DND-41 (cell line): ENCODE data around the gene HELB.

ENCODE experiments used
- ATAC-seq: fragments of 200-7000 bp; cut with Tn5 transposase; 3 replicates; pipeline ENCODE4 v1.9.1; 2021; ENCODE audit warnings: low read depth; ENCODE audit not compliant: insufficient read depth
- DNase-seq: peaks from one replicate; pipeline ENCODE4 v3.0.0-alpha.2; 2020
- H2AFZ ChIP-seq: 2 replicates; pipeline ENCODE4 v1.6.0; 2012; ENCODE audit warnings: low read depth, low read length
- H3K27ac ChIP-seq: 2 replicates; pipeline ENCODE4 v1.5.1; 2012; ENCODE audit warnings: low read length, inconsistent platforms
- H3K27me3 ChIP-seq: fragments of 200-600 bp; sonication (generic); 2 replicates; pipeline ENCODE4 v1.6.0; 2012; ENCODE audit warnings: low read length, mild to moderate bottlenecking, inconsistent platforms; ENCODE audit not compliant: insufficient read depth, poor library complexity
- H3K36me3 ChIP-seq: 2 replicates; pipeline ENCODE4 v1.5.1; 2012; ENCODE audit warnings: low read length, inconsistent platforms; ENCODE audit not compliant: insufficient read depth
- H3K4me1 ChIP-seq: 2 replicates; pipeline ENCODE4 v1.5.1; 2012; ENCODE audit warnings: mild to moderate bottlenecking, low read length; ENCODE audit not compliant: insufficient read depth
- H3K4me2 ChIP-seq: 2 replicates; pipeline ENCODE4 v1.6.0; 2012; ENCODE audit warnings: mild to moderate bottlenecking, moderate library complexity, low read length, inconsistent platforms; ENCODE audit not compliant: insufficient read depth
- H3K4me3 ChIP-seq, 2 experiments: fragments of 200-600 bp in 1 of 2; shearing (Covaris generic) in 1 of 2; 2 replicates each; pipeline ENCODE4 v1.5.1; 2012 to 2016; ENCODE audit warnings: inconsistent platforms in 2 of 2, low read length in 2 of 2, mild to moderate bottlenecking in 2 of 2, low read depth in 1 of 2, moderate library complexity in 1 of 2
- H3K79me2 ChIP-seq: 2 replicates; pipeline ENCODE4 v1.6.0; 2012; ENCODE audit warnings: low read length, inconsistent platforms; ENCODE audit not compliant: insufficient read depth
- H3K9ac ChIP-seq: 2 replicates; pipeline ENCODE4 v1.6.0; 2012; ENCODE audit warnings: low read depth, mild to moderate bottlenecking, inconsistent platforms, low read length, moderate library complexity
- H3K9me3 ChIP-seq: 2 replicates; pipeline ENCODE4 v1.5.1; 2012; ENCODE audit warnings: low read length, moderate library complexity, mild to moderate bottlenecking, inconsistent platforms; ENCODE audit not compliant: insufficient read depth, severe bottlenecking
- H4K20me1 ChIP-seq: 2 replicates; pipeline ENCODE4 v1.6.0; 2012; ENCODE audit warnings: low read length; ENCODE audit not compliant: insufficient read depth
- EZH2 ChIP-seq: IDR thresholded peaks from 3 replicates; pipeline ENCODE4 v1.6.1; 2012; ENCODE audit warnings: borderline replicate concordance, low read depth, mild to moderate bottlenecking, moderate library complexity, low read length, inconsistent platforms; ENCODE audit not compliant: severe bottlenecking
- TF ChIP-seq, protein P1 (sequence below): IDR thresholded peaks from 2 replicates; pipeline ENCODE4 v1.5.1; 2012; ENCODE audit warnings: borderline replicate concordance, low read length, moderate library complexity, mild to moderate bottlenecking; ENCODE audit not compliant: poor library complexity, severe bottlenecking; ENCODE audit errors: extremely low read depth

The HELB gene

DNA sequence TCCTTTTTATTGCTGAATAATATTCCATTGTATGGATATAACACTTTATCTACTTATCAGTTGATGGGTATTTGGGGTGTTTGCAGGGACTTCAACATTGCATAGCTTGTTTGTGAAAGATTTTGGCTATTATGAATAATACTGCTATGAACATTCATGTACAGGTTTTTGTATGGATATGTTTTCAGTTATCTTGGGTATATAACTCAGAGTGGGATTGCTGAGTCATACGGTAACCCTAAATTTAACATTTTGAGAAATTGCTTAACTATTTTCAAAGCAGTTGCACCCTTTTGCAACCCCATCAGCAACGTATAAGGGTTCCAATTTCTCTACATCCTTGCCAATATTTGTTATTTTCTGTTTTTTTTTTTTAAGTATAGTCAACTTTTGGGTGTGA, 27.3 kb upstream of the HELB start:
- ATAC-seq: no peak
- Histone ChIP-seq H3K9ac (no peak overlapping the region), H3K27ac (no peak overlapping the region), H3K4me2 (no peak overlapping the region), H3K27me3 (no peaks in the 10 kb centered on the region), H3K36me3 (no peaks in the 10 kb centered on the region), H3K4me3 (no peak overlapping the region), H3K9me3 (no peaks in the 10 kb centered on the region), H3K79me2 (no peaks in the 10 kb centered on the region), H2AFZ (no peak overlapping the region), H4K20me1 (no peaks in the 10 kb centered on the region), H3K4me1 (no peaks in the 10 kb centered on the region)
- no peak for TF ChIP-seq EZH2
- TF ChIP-seq, protein P1, sequence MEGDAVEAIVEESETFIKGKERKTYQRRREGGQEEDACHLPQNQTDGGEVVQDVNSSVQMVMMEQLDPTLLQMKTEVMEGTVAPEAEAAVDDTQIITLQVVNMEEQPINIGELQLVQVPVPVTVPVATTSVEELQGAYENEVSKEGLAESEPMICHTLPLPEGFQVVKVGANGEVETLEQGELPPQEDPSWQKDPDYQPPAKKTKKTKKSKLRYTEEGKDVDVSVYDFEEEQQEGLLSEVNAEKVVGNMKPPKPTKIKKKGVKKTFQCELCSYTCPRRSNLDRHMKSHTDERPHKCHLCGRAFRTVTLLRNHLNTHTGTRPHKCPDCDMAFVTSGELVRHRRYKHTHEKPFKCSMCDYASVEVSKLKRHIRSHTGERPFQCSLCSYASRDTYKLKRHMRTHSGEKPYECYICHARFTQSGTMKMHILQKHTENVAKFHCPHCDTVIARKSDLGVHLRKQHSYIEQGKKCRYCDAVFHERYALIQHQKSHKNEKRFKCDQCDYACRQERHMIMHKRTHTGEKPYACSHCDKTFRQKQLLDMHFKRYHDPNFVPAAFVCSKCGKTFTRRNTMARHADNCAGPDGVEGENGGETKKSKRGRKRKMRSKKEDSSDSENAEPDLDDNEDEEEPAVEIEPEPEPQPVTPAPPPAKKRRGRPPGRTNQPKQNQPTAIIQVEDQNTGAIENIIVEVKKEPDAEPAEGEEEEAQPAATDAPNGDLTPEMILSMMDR: no peak
- DNase-seq: no peak

DNA sequence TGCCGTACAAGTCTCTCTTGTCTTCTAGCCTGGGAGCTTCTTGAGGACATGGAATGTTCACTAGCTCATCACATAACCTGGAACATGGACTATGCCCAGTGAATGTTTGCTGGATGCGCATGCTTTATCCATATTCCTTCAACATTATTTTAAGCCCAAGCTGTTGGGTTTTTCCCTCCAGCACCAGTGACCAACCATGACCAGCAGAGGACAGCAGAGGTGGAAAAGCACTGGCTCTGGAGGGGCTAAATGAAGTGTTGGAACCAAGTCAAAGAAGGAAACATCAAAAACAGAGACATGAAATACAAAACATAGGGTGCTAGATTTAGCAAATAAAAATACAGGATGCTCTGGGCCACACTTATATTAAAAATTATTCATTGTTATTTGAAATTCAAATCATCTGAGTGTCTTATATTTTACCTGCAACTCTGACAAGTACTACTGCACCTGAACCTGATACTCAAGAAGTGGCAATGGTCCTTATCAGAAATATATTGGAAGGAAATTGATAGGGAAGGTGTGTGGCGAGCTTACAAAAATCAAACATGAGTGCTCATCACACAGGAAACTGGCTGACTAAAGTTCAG, 23.1 kb upstream of the HELB start:
- no peaks in the 10 kb centered on the region for H3K36me3 ChIP-seq
- H2AFZ ChIP-seq: no peak overlapping the region
- 0 out of 3 replicates have a peak, but pooled peaks have one; percentile 35 for ATAC-seq
- no peaks in the 10 kb centered on the region for H3K4me1 ChIP-seq
- peak; percentile 31 for DNase-seq
- H3K27ac ChIP-seq: no peak overlapping the region
- H3K27me3 ChIP-seq: no peaks in the 10 kb centered on the region
- TF ChIP-seq EZH2: no peak
- TF ChIP-seq, protein P1: peak; percentile 61
- no peak overlapping the region for H3K4me2 ChIP-seq
- H3K9me3 ChIP-seq: peaks cover 2% of the 10 kb centered on the region
- H3K9ac ChIP-seq: no peak overlapping the region
- H3K79me2 ChIP-seq: no peaks in the 10 kb centered on the region
- H4K20me1 ChIP-seq: no peaks in the 10 kb centered on the region
- H3K4me3 ChIP-seq: no peak overlapping the region

DNA sequence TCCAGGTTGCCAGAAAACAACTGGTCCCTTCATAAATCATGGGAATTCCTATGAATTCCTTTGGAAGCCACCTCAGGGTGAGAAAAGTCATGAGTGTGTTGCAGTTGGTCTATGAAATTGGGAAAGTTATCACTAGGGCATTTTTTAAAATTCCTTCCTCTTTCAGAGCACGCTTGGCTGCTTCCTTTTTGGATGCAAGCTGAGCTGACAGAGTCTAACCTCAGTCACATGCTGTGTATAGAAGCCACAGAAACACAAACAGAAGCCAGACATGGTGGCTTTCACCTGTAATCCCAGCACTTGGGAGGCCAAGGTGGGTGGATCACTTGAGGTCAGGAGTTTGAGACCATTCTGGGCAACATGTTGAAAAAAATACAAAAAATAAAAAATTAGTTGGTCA, 21.7 kb upstream of the HELB start:
- Histone ChIP-seq H3K4me2 (no peak overlapping the region), H3K27me3 (no peaks in the 10 kb centered on the region), H3K9me3 (peaks cover 2% of the 10 kb centered on the region), H2AFZ (no peak overlapping the region), H3K4me3 (no peak overlapping the region), H3K36me3 (no peaks in the 10 kb centered on the region), H4K20me1 (no peaks in the 10 kb centered on the region), H3K27ac (no peak overlapping the region), H3K79me2 (no peaks in the 10 kb centered on the region), H3K4me1 (no peaks in the 10 kb centered on the region), H3K9ac (no peak overlapping the region)
- ATAC-seq (no peak), DNase-seq (no peak)
- no peak for TF ChIP-seq EZH2
- TF ChIP-seq, protein P1: no peak

DNA sequence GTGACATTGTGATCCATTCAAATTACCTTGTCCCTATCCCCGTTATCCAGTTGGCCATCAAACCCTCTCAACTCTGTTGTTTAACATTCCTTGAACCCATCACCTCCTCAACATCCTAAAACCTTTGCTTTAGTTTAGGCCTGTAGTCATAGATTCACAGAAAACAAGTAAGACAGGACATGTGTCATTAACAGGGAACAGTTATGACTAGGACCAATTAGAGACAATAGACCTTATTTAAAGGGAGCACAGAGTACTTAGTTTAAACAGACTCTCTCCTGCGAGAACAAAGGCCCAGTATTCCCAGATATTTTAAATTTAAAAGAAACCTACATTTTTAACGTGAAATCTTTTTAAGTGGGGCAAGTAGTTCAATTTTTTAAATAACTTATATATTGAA, 20.0 kb upstream of the HELB start:
- Histone ChIP-seq H3K36me3 (no peaks in the 10 kb centered on the region), H3K4me3 (no peak overlapping the region), H3K9me3 (peaks cover 2% of the 10 kb centered on the region), H3K4me2 (no peak overlapping the region), H3K9ac (no peak overlapping the region), H2AFZ (no peak overlapping the region), H3K79me2 (no peaks in the 10 kb centered on the region), H3K27me3 (no peaks in the 10 kb centered on the region), H4K20me1 (no peaks in the 10 kb centered on the region), H3K4me1 (peaks cover 14% of the 10 kb centered on the region), H3K27ac (no peak overlapping the region)
- DNase-seq (no peak), ATAC-seq (no peak)
- TF ChIP-seq EZH2: no peak
- TF ChIP-seq, protein P1: no peak
